Activated naive CD4-positive, alpha-beta T cell treated with Interleukin-2 at 50 U/mL for 16 hours (primary cell): ENCODE results near the gene CLEC18B.
"Not testable (repeated sequence)": the region's sequence is repeated elsewhere in the genome, so short reads cannot be mapped to it uniquely, and the experiment has no call there.

Source experiments
- DNase-seq: peaks from one replicate; pipeline ENCODE4 v3.0.0-alpha.2; 2020

Gene CLEC18B

GRCh38 chr16:74420612-74421481 lies at the start of gene CLEC18B:
Gene CLEC18B (minus strand): TSS chr16:74421478. CDS start chr16:74421270, 208 bp downstream.
- DNase-seq: not testable (repeated sequence)

- DNase-seq: no peak
Observed at GRCh38 chr16:74469946-74470478, 48.7 kb upstream of the CLEC18B start.

- DNase-seq: no peak
Observed at GRCh38 chr16:74468807-74469525, 47.7 kb upstream of the CLEC18B start.

- DNase-seq: no peak
Observed at GRCh38 chr16:74466872-74467271, 45.6 kb upstream of the CLEC18B start.

- no peak for DNase-seq
Observed at GRCh38 chr16:74465851-74466685, 44.8 kb upstream of the CLEC18B start.

- DNase-seq: no peak
Observed at GRCh38 chr16:74465281-74465680, 44.0 kb upstream of the CLEC18B start.

GRCh38 chr16:74463888-74464287 lies 42.6 kb upstream of the CLEC18B start:
- DNase-seq: no peak

GRCh38 chr16:74462361-74462760 lies 41.1 kb upstream of the CLEC18B start:
- DNase-seq: no peak

- DNase-seq: no peak
Observed at GRCh38 chr16:74461826-74462225, 40.5 kb upstream of the CLEC18B start.

GRCh38 chr16:74460542-74460941 lies 39.3 kb upstream of the CLEC18B start:
- DNase-seq: no peak

- no peak for DNase-seq
Observed at GRCh38 chr16:74456290-74456625, 35.0 kb upstream of the CLEC18B start.

- no peak for DNase-seq
Observed at GRCh38 chr16:74455619-74456289, 34.5 kb upstream of the CLEC18B start.

- DNase-seq: no peak
Observed at GRCh38 chr16:74455213-74455612, 33.9 kb upstream of the CLEC18B start.

- DNase-seq: no peak
Observed at GRCh38 chr16:74451951-74452758, 30.9 kb upstream of the CLEC18B start.

GRCh38 chr16:74450967-74451760 lies 29.9 kb upstream of the CLEC18B start:
- no peak for DNase-seq

GRCh38 chr16:74450236-74450635 lies 29.0 kb upstream of the CLEC18B start:
- DNase-seq: no peak

- DNase-seq: no peak
Observed at GRCh38 chr16:74449470-74449869, 28.2 kb upstream of the CLEC18B start.

GRCh38 chr16:74448990-74449389 lies 27.7 kb upstream of the CLEC18B start:
- no peak for DNase-seq

GRCh38 chr16:74447578-74447977 lies 26.3 kb upstream of the CLEC18B start:
- no peak for DNase-seq

GRCh38 chr16:74446866-74447265 lies 25.6 kb upstream of the CLEC18B start:
- no peak for DNase-seq
